GM12892 (cell line): Measurements from ENCODE around the gene ITGB1.

Experiments used
- POLR2A ChIP-seq: IDR thresholded peaks from 2 replicates; pipeline ENCODE4 v1.6.1; 2011; ENCODE audit warnings: low read depth, low read length, control low read depth
- POLR2AphosphoS5 ChIP-seq: IDR thresholded peaks from 2 replicates; pipeline ENCODE4 v1.6.1; 2011; ENCODE audit warnings: low read depth, low read length, control low read depth

DNA sequence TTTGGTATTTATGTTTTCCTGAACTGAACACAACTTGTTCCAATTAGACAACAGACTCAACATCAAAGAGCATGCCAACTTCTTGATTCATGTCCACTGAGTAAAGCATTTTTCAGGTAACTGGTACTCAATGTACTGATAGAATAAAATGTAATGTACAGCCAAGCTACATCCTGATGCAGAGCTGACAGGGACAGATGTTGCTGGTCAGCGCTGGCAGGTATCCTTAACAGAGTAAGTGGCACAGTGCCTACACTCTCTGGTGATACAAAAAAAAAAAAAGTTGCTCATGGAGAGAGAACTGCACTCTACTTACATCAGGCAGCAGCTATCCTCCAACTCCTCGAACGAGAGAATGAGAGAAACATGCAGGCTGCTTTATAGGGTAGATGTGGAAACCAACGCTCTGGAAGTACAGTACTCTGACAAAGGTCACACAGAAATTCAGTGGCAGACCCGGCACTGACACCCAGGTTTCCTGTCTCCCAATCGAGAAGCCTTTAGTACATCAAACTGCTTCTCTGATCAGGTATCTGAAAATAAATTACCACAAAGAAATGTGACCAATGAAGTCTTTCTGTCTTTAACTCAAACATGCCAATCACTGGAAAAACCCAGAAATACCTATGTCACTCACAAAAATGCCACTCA lies 4.6 kb downstream of the ITGB1 start:
- TF ChIP-seq POLR2AphosphoS5 (no peak), POLR2A (no peak)
